NCI-H1694 (cell line): ENCODE data around the gene PARP3.

ENCODE experiments used
- DNase-seq: peaks from one replicate; lab custom pipeline; 2025; lab: John Stamatoyannopoulos, UW

Gene PARP3

GRCh38 chr3:51934139-51934850 lies 7.9 kb upstream of the PARP3 start:
- no peak for DNase-seq

- no peak for DNase-seq
Observed at GRCh38 chr3:51934991-51935885, 6.9 kb upstream of the PARP3 start.

- DNase-seq = no peak
Observed at GRCh38 chr3:51935886-51936755, 6.0 kb upstream of the PARP3 start.

GRCh38 chr3:51937014-51937413 lies 5.1 kb upstream of the PARP3 start:
- DNase-seq = no peak

- no peak for DNase-seq
Observed at GRCh38 chr3:51937611-51938450, 4.3 kb upstream of the PARP3 start.

GRCh38 chr3:51938780-51939425 lies 3.3 kb upstream of the PARP3 start:
- no peak for DNase-seq

- no peak for DNase-seq
Observed at GRCh38 chr3:51940648-51941462, 1.3 kb upstream of the PARP3 start.

- no peak for DNase-seq
Observed at GRCh38 chr3:51941463-51941797, 733 bp upstream of the PARP3 start.

- no peak for DNase-seq
Observed at GRCh38 chr3:51942603-51943450, 664 bp downstream of the PARP3 start.

- DNase-seq = no peak
Observed at GRCh38 chr3:51943451-51944391, 1.6 kb downstream of the PARP3 start.

- no peak for DNase-seq
Observed at GRCh38 chr3:51944451-51945021, 2.4 kb downstream of the PARP3 start.

GRCh38 chr3:51945031-51945840 lies 3.1 kb downstream of the PARP3 start:
- DNase-seq = no peak

- DNase-seq = no peak
Observed at GRCh38 chr3:51945926-51946705, 4.0 kb downstream of the PARP3 start.

GRCh38 chr3:51946796-51947195 lies 4.6 kb downstream of the PARP3 start:
- DNase-seq = no peak

- no peak for DNase-seq
Observed at GRCh38 chr3:51947215-51947900, 5.2 kb downstream of the PARP3 start.
